Esophagus muscularis mucosa (tissue), 4 donors: ENCODE data around the gene SPTB. TPM values are rescaled to one million over a fixed set of nuclear protein-coding genes. Genes with fewer than 3 reads are reported as not detected.

Experiments
- DNase-seq: peaks from one replicate; pipeline ENCODE4 v3.0.0-alpha.2; 2017; ENCODE audit errors: extremely low spot score
- H3K27ac ChIP-seq, 4 donors: fragments of 200-600 bp; sonication (generic); replicated peaks in 1 of 4; 1 replicate in 3 of 4; 2 replicates in 1 of 4; pipeline ENCODE4 v1.5.1; 2016 to 2019; ENCODE audit warnings: mild to moderate bottlenecking in 1 of 4
- H3K27me3 ChIP-seq, 4 donors: fragments of 200-600 bp; sonication (generic); one replicate each; pipeline versions ENCODE4 v1.5.1 to v1.6.0; 2016 to 2019
- H3K36me3 ChIP-seq, 4 donors: fragments of 200-600 bp; sonication (generic); one replicate each; pipeline ENCODE4 v1.5.1; 2016 to 2019
- H3K4me1 ChIP-seq, 4 donors: fragments of 200-600 bp; sonication (generic); one replicate each; pipeline ENCODE4 v1.5.1; 2016 to 2019
- H3K4me3 ChIP-seq, 4 donors: fragments of 200-600 bp; sonication (generic); 1 replicate in 2 of 4; 2 replicates in 2 of 4; pipeline ENCODE4 v1.5.1; 2016 to 2019; ENCODE audit warnings: mild to moderate bottlenecking in 4 of 4, moderate library complexity in 1 of 4
- H3K9me3 ChIP-seq, 4 donors: fragments of 200-600 bp; sonication (generic); 1 replicate in 3 of 4; 2 replicates in 1 of 4; pipeline ENCODE4 v1.5.1; 2016 to 2019
- EP300 ChIP-seq: sonication (generic); formaldehyde crosslinking; IDR thresholded peaks from one replicate; pipeline ENCODE4 v1.6.1; 2017; ENCODE audit warnings: antibody characterized with exemption
- POLR2A ChIP-seq: fragments of 450-650 bp; IDR thresholded peaks from one replicate; pipeline ENCODE4 v1.6.1; 2017; ENCODE audit warnings: antibody characterized with exemption, moderate library complexity, mild to moderate bottlenecking, low read depth
- POLR2AphosphoS5 ChIP-seq, 2 donors: sonication (generic); formaldehyde crosslinking; IDR thresholded peaks; one replicate each; pipeline ENCODE4 v1.6.1; 2017; ENCODE audit warnings: antibody characterized with exemption in 2 of 2
- WGBS: methylation state at CpG from one replicate; pipeline ENCODE4 v1.1.5; 2018; 5-methylcytosine and 5-hydroxymethylcytosine counted together
- intact Hi-C: fragments of 100-400 bp; cut with DNase I; formaldehyde crosslinking; loops from one replicate; pipeline ENCODE4 v1.15.1; 2023
- total RNA-seq, 4 donors: library from RNA; depleted of rRNA; stranded (reverse); fragments of >200 nt; gene quantifications; one replicate each; pipeline versions ENCODE4 v1.1.0 to v1.2.1, GENCODE V29; 2016
- TF ChIP-seq, protein P1 (sequence below), 3 experiments: fragments of 200-600 bp in 2 of 3; fragments of 450-650 bp in 1 of 3; sonication (generic) in 2 of 3; IDR thresholded peaks; one replicate each; pipeline ENCODE4 v1.5.1; 2017 to 2019; ENCODE audit warnings: antibody characterized with exemption in 3 of 3, mild to moderate bottlenecking in 2 of 3, moderate library complexity in 1 of 3

SPTB gene
- total RNA-seq, 4 donors from 2014 or later, result 0.83 to 2.5 (median 1.8) TPM

DNA sequence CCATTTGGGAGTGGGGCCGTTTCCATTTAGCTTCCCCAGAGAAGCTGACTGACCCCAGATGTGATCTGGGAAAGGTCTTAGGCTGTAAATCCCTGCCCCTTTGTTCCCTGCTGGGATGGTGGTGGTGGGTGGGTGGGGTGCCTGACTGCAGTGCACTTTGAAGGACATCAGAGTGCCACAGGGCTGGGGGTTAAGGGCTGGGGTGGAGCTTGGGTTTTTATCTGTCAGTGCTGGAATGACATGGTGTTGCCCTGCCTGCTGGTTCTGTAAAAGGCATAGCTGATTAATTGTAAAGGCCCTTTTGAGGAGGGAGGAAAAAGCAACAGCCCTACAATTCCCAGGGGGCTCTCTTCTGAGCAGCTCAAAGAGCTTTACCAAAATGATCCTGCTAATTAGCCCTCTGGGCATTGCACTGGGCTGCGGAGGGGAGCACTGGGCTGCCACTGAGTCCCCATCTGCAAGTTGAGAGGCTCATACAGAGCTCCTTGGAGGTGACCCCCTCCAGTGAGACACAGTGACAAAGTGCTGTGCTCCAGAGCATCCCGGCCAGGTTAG lies 154.4 kb downstream of the SPTB start:
- DNase-seq, result no peak

DNA sequence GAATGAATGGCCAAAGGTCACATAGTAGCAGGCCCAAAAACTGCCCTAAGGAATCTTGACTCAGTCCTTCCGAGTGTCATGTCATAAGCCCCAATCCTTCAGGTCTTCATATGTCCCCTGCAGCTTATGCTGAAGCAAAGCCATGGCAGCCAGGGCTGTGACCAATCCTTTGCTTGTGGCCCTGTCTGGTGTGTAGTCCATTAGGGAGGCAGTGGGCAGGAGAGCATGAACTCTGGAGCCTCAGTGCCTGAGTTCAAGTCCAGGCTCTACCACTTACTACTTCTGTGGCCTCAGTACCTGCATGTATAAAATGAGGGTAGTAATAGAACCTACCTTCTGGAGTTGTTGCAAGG lies 155.2 kb downstream of the SPTB start:
- Histone ChIP-seq H3K4me3 (no peak overlapping the region), H3K27ac (no peak overlapping the region), H3K27me3 (no peaks in the 10 kb centered on the region), H3K9me3 (no peaks in the 10 kb centered on the region), H3K36me3 (peaks cover 14 to 26% (median 19%) of the 10 kb centered on the region in 4 donors), H3K4me1 (peaks cover 57 to 83% (median 79%) of the 10 kb centered on the region in 4 donors)
- TF ChIP-seq POLR2AphosphoS5 (IDR thresholded peaks at IDR 0.05), result no peak
- no peak for TF ChIP-seq EP300
- TF ChIP-seq, protein P1, sequence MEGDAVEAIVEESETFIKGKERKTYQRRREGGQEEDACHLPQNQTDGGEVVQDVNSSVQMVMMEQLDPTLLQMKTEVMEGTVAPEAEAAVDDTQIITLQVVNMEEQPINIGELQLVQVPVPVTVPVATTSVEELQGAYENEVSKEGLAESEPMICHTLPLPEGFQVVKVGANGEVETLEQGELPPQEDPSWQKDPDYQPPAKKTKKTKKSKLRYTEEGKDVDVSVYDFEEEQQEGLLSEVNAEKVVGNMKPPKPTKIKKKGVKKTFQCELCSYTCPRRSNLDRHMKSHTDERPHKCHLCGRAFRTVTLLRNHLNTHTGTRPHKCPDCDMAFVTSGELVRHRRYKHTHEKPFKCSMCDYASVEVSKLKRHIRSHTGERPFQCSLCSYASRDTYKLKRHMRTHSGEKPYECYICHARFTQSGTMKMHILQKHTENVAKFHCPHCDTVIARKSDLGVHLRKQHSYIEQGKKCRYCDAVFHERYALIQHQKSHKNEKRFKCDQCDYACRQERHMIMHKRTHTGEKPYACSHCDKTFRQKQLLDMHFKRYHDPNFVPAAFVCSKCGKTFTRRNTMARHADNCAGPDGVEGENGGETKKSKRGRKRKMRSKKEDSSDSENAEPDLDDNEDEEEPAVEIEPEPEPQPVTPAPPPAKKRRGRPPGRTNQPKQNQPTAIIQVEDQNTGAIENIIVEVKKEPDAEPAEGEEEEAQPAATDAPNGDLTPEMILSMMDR (IDR thresholded peaks at IDR 0.05), result no peak
- TF ChIP-seq POLR2A, result no peak
- intact Hi-C loops, result no loop called here
- 100% methylated on average over 1 of the region's 1 CpG for WGBS
- no peak for DNase-seq

More for the DNA sequence above, 154.4 kb downstream of the SPTB start:
- Histone ChIP-seq H3K27me3 (no peaks in the 10 kb centered on the region), H3K4me1 (peaks cover 53 to 80% (median 74%) of the 10 kb centered on the region in 4 donors), H3K36me3 (peaks cover 14 to 33% (median 25%) of the 10 kb centered on the region in 4 donors), H3K27ac (no peak overlapping the region), H3K4me3 (no peak overlapping the region), H3K9me3 (no peaks in the 10 kb centered on the region)
- intact Hi-C loops, result no loop called here
- 92% methylated on average over 2 of the region's 3 CpGs for WGBS
- TF ChIP-seq EP300, result no peak
- TF ChIP-seq, protein P1 (IDR thresholded peaks at IDR 0.05), result no peak
- no peak for TF ChIP-seq POLR2AphosphoS5 (IDR thresholded peaks at IDR 0.05)
- no peak for TF ChIP-seq POLR2A

DNA sequence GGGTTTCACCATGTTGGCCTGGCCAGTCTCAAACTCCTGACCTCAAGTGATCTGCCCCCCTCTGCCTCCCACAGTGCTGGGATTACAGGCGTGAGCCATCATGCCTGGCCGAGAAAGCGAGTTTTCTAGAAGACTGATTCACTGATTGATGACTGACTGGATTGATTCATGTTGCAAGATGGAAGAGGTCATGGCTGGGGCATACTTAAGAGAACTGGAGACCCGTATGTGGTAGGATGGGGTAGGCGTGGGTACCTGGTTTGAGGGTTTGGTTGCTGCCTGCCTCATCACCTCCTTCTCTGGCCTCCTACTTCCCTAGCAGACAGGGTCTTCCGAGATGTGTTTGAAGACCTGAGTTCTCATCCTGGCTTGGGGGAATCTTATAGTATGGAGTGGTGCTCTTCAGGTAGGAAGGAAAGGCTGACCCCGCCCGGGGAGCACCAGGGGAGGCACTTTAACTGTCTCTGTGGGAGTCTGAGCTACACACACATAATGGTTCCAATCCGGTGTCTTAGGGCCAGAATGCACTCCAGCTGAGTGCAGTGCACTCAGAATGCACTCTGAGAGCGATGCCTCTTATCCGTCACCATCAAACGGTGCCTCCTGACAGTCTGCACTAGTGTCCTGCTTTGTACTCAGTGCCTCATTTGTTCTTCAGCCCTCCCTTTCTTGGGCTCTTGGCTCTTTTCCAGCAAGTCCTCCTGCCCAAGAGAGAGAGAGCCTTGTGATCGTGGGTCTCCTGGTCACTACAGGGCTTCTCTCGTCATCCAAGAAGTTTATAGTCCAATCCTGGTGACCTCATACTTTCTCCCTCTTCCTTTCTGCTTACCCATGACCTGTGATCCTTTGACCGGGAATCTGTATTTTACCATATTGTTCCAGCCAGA lies 155.8 kb downstream of the SPTB start:
- H3K4me1 ChIP-seq, result peaks cover 60 to 83% (median 80%) of the 10 kb centered on the region in 4 donors
- H3K9me3 ChIP-seq, result no peaks in the 10 kb centered on the region
- no peak overlapping the region for H3K4me3 ChIP-seq
- H3K27ac ChIP-seq, result peak overlapping the region in 3 of 4 donors; percentile 3 to 78 (median 10)
- H3K27me3 ChIP-seq, result no peaks in the 10 kb centered on the region
- WGBS, result 68% methylated on average over 15 of the region's 15 CpGs
- no peak for DNase-seq
- intact Hi-C loops, result no loop called here
- H3K36me3 ChIP-seq, result peaks cover 12 to 19% (median 15%) of the 10 kb centered on the region in 4 donors
- TF ChIP-seq EP300, result no peak

DNA sequence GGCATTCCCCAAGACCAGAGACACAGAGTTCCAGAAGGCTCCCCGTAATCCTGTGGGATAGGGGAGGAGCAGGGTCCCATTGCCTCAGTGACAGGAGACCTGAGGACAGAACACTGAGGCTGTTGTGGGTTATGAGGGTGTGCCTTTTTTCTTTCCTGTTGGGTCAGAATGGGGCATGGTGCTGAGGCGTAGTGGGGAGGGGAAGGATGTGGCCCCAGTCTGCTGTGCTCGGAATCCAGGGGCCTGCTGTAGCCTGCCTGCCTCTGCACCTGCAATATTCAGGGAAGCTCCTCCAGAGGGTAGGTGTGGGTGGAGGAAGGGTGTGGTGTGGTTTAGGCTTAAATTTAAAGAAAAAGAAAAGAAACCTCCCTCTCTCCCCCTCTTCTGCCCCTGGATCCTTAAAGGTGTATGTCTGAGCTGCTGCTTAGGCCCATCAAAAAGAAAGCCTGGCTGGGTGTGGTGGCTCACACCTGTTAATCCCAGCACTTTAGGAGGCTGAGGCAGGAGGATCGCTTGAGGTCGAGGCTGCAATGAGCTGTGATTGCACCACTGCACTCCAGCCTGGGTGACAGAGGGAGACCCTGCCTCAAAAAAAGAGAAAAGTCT lies 156.8 kb downstream of the SPTB start:
- no peak for DNase-seq
- intact Hi-C loops, result no loop called here
- Histone ChIP-seq H3K27ac (peak overlapping the region in 3 of 4 donors; percentile 78 to 81 (median 79)), H3K4me3 (no peak overlapping the region), H3K9me3 (no peaks in the 10 kb centered on the region), H3K27me3 (no peaks in the 10 kb centered on the region), H3K36me3 (peaks cover 3 to 9% (median 5%) of the 10 kb centered on the region in 4 donors), H3K4me1 (peaks cover 63 to 91% (median 89%) of the 10 kb centered on the region in 4 donors)
- WGBS, result 77% methylated on average over 3 of the region's 5 CpGs
- TF ChIP-seq, protein P1 (IDR thresholded peaks at IDR 0.05), result no peak
- TF ChIP-seq EP300 (no peak), POLR2A (no peak), POLR2AphosphoS5 (IDR thresholded peaks at IDR 0.05) (no peak)

DNA sequence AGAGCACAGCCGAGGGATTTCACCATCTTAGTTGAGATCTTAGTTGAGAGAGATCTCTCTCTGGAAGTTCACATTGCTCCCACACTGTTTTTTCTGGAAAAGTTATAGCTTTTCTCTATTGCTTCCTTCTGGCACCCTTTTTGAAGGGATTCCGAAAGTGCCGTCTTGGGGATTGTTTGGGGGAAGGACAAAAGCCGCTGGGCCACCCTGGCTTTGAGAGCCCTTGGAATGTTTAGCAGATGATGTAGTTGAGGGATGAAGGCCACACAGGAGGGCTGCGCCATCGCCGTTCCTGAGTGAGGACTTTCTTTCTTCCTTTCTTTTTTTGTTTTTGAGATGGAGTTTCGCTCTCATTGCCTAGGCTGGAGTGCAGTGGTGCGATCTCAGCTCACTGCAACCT lies 157.8 kb downstream of the SPTB start:
- intact Hi-C loops, result no loop called here
- TF ChIP-seq EP300 (no peak), POLR2A (no peak), POLR2AphosphoS5 (IDR thresholded peaks at IDR 0.05) (no peak)
- TF ChIP-seq, protein P1 (IDR thresholded peaks at IDR 0.05), result no peak
- Histone ChIP-seq H3K9me3 (no peaks in the 10 kb centered on the region), H3K36me3 (no peaks in the 10 kb centered on the region), H3K27ac (peak overlapping the region; percentile 60 to 81 (median 78)), H3K4me1 (peaks cover 72 to 100% (median 99%) of the 10 kb centered on the region in 4 donors), H3K4me3 (no peak overlapping the region), H3K27me3 (no peaks in the 10 kb centered on the region)
- WGBS, result 78% methylated on average over 9 of the region's 9 CpGs
- no peak for DNase-seq
